ENCODE data around the gene ITGB2. TPM values are rescaled to one million over a fixed set of nuclear protein-coding genes. Genes with fewer than 3 reads are reported as not detected.

ITGB2 gene
- total and polyA plus RNA-seq, 8 donors = 7.7 to 404 (median 11.2) TPM

- peaks cover 35 to 80% of the 10 kb centered on the region in 2 donors for H3K4me1 ChIP-seq
- no peaks in the 10 kb centered on the region for H3K9me3 ChIP-seq
- H3K4me3 ChIP-seq = peak overlapping the region; percentile 78 to 84
- no peaks in the 10 kb centered on the region for H3K36me3 ChIP-seq
- DNase-seq (peak in 1 of 4 donors; percentile 43), ATAC-seq (no peak)
- no peaks in the 10 kb centered on the region for H3K27me3 ChIP-seq
- peak overlapping the region; percentile 93 to 98 for H3K27ac ChIP-seq
- intact Hi-C loops (cut with DNase I) = no loop called here
- no peak for TF ChIP-seq CTCF (IDR thresholded peaks at IDR 0.05)
These were observed 46.5 kb downstream of the ITGB2 start for GRCh38 chr21:44874240-44874496.

- peak; percentile 98 to 100 (median 100) for DNase-seq
- no peaks in the 10 kb centered on the region for H3K9me3 ChIP-seq
- peak within 1 kb of the TSS; percentile 78 to 84 for H3K4me3 ChIP-seq
- no peaks in the 10 kb centered on the region for H3K36me3 ChIP-seq
- intact Hi-C loops (cut with DNase I) = no loop called here
- H3K4me1 ChIP-seq = peaks cover 41 to 80% of the 10 kb centered on the region in 2 donors
- ATAC-seq = peak; percentile 79
- no peaks in the 10 kb centered on the region for H3K27me3 ChIP-seq
- peak within 1 kb of the TSS; percentile 93 to 98 for H3K27ac ChIP-seq
- TF ChIP-seq CTCF (IDR thresholded peaks at IDR 0.05) = no peak
These were observed 47.1 kb downstream of the ITGB2 start, which contains the start of gene PTTG1IP for GRCh38 chr21:44873356-44874239. Gene PTTG1IP (minus strand): TSS chr21:44873690. CDS start chr21:44873616, 74 bp downstream.

GRCh38 chr21:44872649-44873355 is 47.9 kb downstream of the ITGB2 start:
- no peaks in the 10 kb centered on the region for H3K36me3 ChIP-seq
- DNase-seq (peak in 3 of 4 donors; percentile 19 to 56 (median 24)), ATAC-seq (peak; percentile 0)
- peak overlapping the region; percentile 88 to 98 for H3K27ac ChIP-seq
- no peak for TF ChIP-seq CTCF (IDR thresholded peaks at IDR 0.05)
- no peaks in the 10 kb centered on the region for H3K27me3 ChIP-seq
- peaks cover 49 to 80% of the 10 kb centered on the region in 2 donors for H3K4me1 ChIP-seq
- no peaks in the 10 kb centered on the region for H3K9me3 ChIP-seq
- peak overlapping the region; percentile 78 to 84 for H3K4me3 ChIP-seq
- intact Hi-C loops (cut with DNase I) = no loop called here

- Histone ChIP-seq H3K9me3 (no peaks in the 10 kb centered on the region), H3K4me3 (peak overlapping the region; percentile 78 to 84), H3K27me3 (no peaks in the 10 kb centered on the region), H3K36me3 (no peaks in the 10 kb centered on the region), H3K4me1 (peaks cover 50 to 80% of the 10 kb centered on the region in 2 donors), H3K27ac (peak overlapping the region; percentile 88 to 98)
- DNase-seq (peak in 1 of 4 donors; percentile 30), ATAC-seq (peak; percentile 1)
- no peak for TF ChIP-seq CTCF (IDR thresholded peaks at IDR 0.05)
- intact Hi-C loops (cut with DNase I) = no loop called here
These were observed 48.4 kb downstream of the ITGB2 start for GRCh38 chr21:44872323-44872648.

Data from left lung (tissue), 10 donors.